Peyer's patch (tissue), 4 donors: ENCODE measurements around the gene MSX2. TPM values are rescaled to one million over a fixed set of nuclear protein-coding genes. Genes with fewer than 3 reads are reported as not detected.

Experiments
- DNase-seq, 3 donors: peaks; one replicate each; pipeline ENCODE4 v3.0.0-alpha.2; 2017 to 2019
- H3K27ac ChIP-seq, 4 donors: fragments of 200-600 bp; sonication (generic); one replicate each; pipeline ENCODE4 v1.5.1; 2016 to 2019
- H3K27me3 ChIP-seq, 2 donors: fragments of 200-600 bp; sonication (generic); one replicate each; pipeline ENCODE4 v1.5.1; 2019
- H3K36me3 ChIP-seq, 3 donors: fragments of 200-600 bp; sonication (generic); one replicate each; pipeline ENCODE4 v1.5.1; 2016 to 2019
- H3K4me1 ChIP-seq, 4 donors: fragments of 200-600 bp; sonication (generic); one replicate each; pipeline ENCODE4 v1.5.1; 2016 to 2019
- H3K4me3 ChIP-seq, 4 donors: fragments of 200-600 bp; sonication (generic); 1 replicate in 3 of 4; 2 replicates in 1 of 4; pipeline ENCODE4 v1.5.1; 2016 to 2019; ENCODE audit warnings: mild to moderate bottlenecking in 1 of 4
- H3K9me3 ChIP-seq, 4 donors: fragments of 200-600 bp; sonication (generic); one replicate each; pipeline ENCODE4 v1.5.1; 2016 to 2019; ENCODE audit warnings: mild to moderate bottlenecking in 1 of 4
- CTCF ChIP-seq, 6 experiments: fragments of 450-650 bp in 4 of 6; fragments of 200-600 bp in 2 of 6; sonication (generic) in 1 of 6; IDR thresholded peaks; one replicate each; pipeline ENCODE4 v1.5.1; 2017 to 2019; ENCODE audit warnings: antibody characterized with exemption in 6 of 6, mild to moderate bottlenecking in 3 of 6, moderate library complexity in 1 of 6
- POLR2A ChIP-seq, 2 donors: fragments of 450-650 bp; IDR thresholded peaks; one replicate each; pipeline ENCODE4 v1.5.1; 2017; ENCODE audit warnings: antibody characterized with exemption in 2 of 2, mild to moderate bottlenecking in 2 of 2, moderate library complexity in 2 of 2
- total RNA-seq, 4 donors: library from RNA; depleted of rRNA; stranded (reverse); fragments of >200 nt; gene quantifications; one replicate each; pipeline ENCODE4 v1.1.0, GENCODE V29; 2016

MSX2 gene
- total RNA-seq, 4 donors from 2014 or later = 1.6 to 2.7 (median 2.1) TPM; not detected in 1

- no peaks in the 10 kb centered on the region for H3K36me3 ChIP-seq
- H3K27ac ChIP-seq = no peak overlapping the region
- TF ChIP-seq POLR2A (IDR thresholded peaks at IDR 0.05) = no peak
- no peak for TF ChIP-seq CTCF (IDR thresholded peaks at IDR 0.05)
- DNase-seq = no peak
- peaks cover 0 to 13% of the 10 kb centered on the region in 2 donors for H3K27me3 ChIP-seq
- H3K9me3 ChIP-seq = no peaks in the 10 kb centered on the region
- no peak overlapping the region for H3K4me3 ChIP-seq
- H3K4me1 ChIP-seq = peaks cover 0 to 13% (median 0%) of the 10 kb centered on the region in 4 donors
These were observed 36.9 kb upstream of the MSX2 start for GRCh38 chr5:174687503-174687902.

- H3K9me3 ChIP-seq = no peaks in the 10 kb centered on the region
- no peak overlapping the region for H3K4me3 ChIP-seq
- H3K36me3 ChIP-seq = no peaks in the 10 kb centered on the region
- no peak for DNase-seq
- peaks cover 0 to 13% of the 10 kb centered on the region in 2 donors for H3K27me3 ChIP-seq
- H3K27ac ChIP-seq = no peak overlapping the region
- TF ChIP-seq CTCF (IDR thresholded peaks at IDR 0.05) = no peak
- TF ChIP-seq POLR2A (IDR thresholded peaks at IDR 0.05) = no peak
- H3K4me1 ChIP-seq = peaks cover 0 to 25% (median 0%) of the 10 kb centered on the region in 4 donors
These were observed 35.7 kb upstream of the MSX2 start for GRCh38 chr5:174688441-174689354.

- Histone ChIP-seq H3K4me1 (peaks cover 0 to 27% (median 0%) of the 10 kb centered on the region in 4 donors), H3K4me3 (no peak overlapping the region), H3K27ac (no peak overlapping the region), H3K9me3 (no peaks in the 10 kb centered on the region), H3K27me3 (peaks cover 0 to 13% of the 10 kb centered on the region in 2 donors), H3K36me3 (no peaks in the 10 kb centered on the region)
- TF ChIP-seq POLR2A (IDR thresholded peaks at IDR 0.05) (no peak), CTCF (IDR thresholded peaks at IDR 0.05) (no peak)
- no peak for DNase-seq
These were observed 34.1 kb upstream of the MSX2 start for GRCh38 chr5:174690271-174690670.

- H3K36me3 ChIP-seq = no peaks in the 10 kb centered on the region
- peak overlapping the region in 1 of 4 donors; percentile 22 for H3K4me3 ChIP-seq
- H3K27me3 ChIP-seq = peaks cover 0 to 13% of the 10 kb centered on the region in 2 donors
- no peak for DNase-seq
- H3K4me1 ChIP-seq = peaks cover 0 to 27% (median 0%) of the 10 kb centered on the region in 4 donors
- no peak for TF ChIP-seq POLR2A (IDR thresholded peaks at IDR 0.05)
- no peak for TF ChIP-seq CTCF (IDR thresholded peaks at IDR 0.05)
- no peaks in the 10 kb centered on the region for H3K9me3 ChIP-seq
- no peak overlapping the region for H3K27ac ChIP-seq
These were observed 32.0 kb upstream of the MSX2 start for GRCh38 chr5:174692381-174692780.

GRCh38 chr5:174692982-174693422, 31.4 kb upstream of the MSX2 start:
- Histone ChIP-seq H3K27ac (no peak overlapping the region), H3K4me1 (peaks cover 0 to 27% (median 0%) of the 10 kb centered on the region in 4 donors), H3K36me3 (no peaks in the 10 kb centered on the region), H3K27me3 (peaks cover 0 to 11% of the 10 kb centered on the region in 2 donors), H3K9me3 (no peaks in the 10 kb centered on the region), H3K4me3 (peak overlapping the region in 2 of 4 donors; percentile 2 to 22)
- peak in 1 of 3 donors; percentile 54 for DNase-seq
- TF ChIP-seq POLR2A (IDR thresholded peaks at IDR 0.05) (no peak), CTCF (IDR thresholded peaks at IDR 0.05) (no peak)
